ENCODE results near the gene ARAP1.

DNA sequence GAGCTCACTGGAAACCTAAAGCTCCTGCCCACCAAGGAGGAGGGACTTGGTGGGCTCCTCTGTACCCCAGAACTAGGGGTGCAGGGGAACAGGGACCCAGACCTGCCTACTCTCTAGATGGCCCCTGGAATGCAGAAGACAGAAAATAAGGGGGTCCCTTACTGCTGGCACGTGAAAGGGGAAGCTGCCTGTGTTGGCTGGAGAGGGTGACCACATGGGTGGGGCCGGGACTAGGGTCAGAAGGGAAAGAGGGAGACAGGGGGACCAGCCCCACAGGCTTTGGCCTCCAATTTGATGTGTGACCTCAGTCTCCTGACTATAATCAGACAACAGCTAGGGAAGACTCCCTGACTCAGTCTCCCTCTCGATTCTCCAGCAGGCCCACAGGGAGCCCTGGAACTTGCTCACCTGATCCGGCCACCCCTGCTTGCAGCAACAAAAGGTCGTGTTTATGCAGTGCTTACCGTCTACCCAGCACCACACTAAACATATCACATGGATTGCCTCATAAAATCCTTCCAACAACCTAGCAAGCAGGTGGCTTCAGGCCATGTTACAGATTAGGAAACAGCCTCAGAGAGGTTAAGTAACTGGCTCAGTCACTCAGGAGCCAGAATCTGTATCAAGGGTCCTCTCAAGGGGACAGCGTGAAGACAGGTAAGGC is 10.2 kb downstream of the ARAP1 start:
- TF ChIP-seq, protein P1, sequence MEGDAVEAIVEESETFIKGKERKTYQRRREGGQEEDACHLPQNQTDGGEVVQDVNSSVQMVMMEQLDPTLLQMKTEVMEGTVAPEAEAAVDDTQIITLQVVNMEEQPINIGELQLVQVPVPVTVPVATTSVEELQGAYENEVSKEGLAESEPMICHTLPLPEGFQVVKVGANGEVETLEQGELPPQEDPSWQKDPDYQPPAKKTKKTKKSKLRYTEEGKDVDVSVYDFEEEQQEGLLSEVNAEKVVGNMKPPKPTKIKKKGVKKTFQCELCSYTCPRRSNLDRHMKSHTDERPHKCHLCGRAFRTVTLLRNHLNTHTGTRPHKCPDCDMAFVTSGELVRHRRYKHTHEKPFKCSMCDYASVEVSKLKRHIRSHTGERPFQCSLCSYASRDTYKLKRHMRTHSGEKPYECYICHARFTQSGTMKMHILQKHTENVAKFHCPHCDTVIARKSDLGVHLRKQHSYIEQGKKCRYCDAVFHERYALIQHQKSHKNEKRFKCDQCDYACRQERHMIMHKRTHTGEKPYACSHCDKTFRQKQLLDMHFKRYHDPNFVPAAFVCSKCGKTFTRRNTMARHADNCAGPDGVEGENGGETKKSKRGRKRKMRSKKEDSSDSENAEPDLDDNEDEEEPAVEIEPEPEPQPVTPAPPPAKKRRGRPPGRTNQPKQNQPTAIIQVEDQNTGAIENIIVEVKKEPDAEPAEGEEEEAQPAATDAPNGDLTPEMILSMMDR (conservative IDR thresholded peaks at IDR 0.05; ENCODE audit: low read depth, low read length), result no peak
- no peak for TF ChIP-seq EZH2 (IDR thresholded peaks at IDR 0.05; ENCODE audit: borderline replicate concordance, low read depth, low read length, poor library complexity, severe bottlenecking)

Data from A673 (cell line).